Epithelial cell of esophagus (primary cell): Measurements from ENCODE around the gene KPNA6.
"Not testable (repeated sequence)": the region's sequence is repeated elsewhere in the genome, so short reads cannot be mapped to it uniquely, and the experiment has no call there.

ENCODE experiments used
- DNase-seq: peaks from one replicate; pipeline ENCODE4 v3.0.0; 2010; ENCODE audit warnings: low read depth
- H3K4me3 ChIP-seq: 2 replicates; pipeline ENCODE4 v1.5.1; 2011; ENCODE audit warnings: mild to moderate bottlenecking, low read length, control low read depth
- CTCF ChIP-seq: IDR thresholded peaks from 2 replicates; pipeline ENCODE4 v1.5.1; 2011; ENCODE audit warnings: low read depth, mild to moderate bottlenecking, low read length, control low read depth, inconsistent platforms; ENCODE audit not compliant: insufficient read depth; ENCODE audit errors: missing control alignments

The KPNA6 gene

GRCh38 chr1:32104127-32104526 lies 3.7 kb upstream of the KPNA6 start:
- no peak overlapping the region for H3K4me3 ChIP-seq
- TF ChIP-seq CTCF: no peak
- no peak for DNase-seq

GRCh38 chr1:32105338-32105737 lies 2.5 kb upstream of the KPNA6 start:
- no peak for DNase-seq
- no peak overlapping the region for H3K4me3 ChIP-seq
- TF ChIP-seq CTCF: no peak

GRCh38 chr1:32106663-32107275 lies 1.1 kb upstream of the KPNA6 start:
- no peak overlapping the region for H3K4me3 ChIP-seq
- no peak for TF ChIP-seq CTCF
- DNase-seq: no peak

- no peak for TF ChIP-seq CTCF
- H3K4me3 ChIP-seq: no peak overlapping the region
- DNase-seq: no peak
Measured at GRCh38 chr1:32111040-32111623, 3.3 kb downstream of the KPNA6 start.

GRCh38 chr1:32111789-32112188 lies 3.9 kb downstream of the KPNA6 start:
- TF ChIP-seq CTCF: no peak
- no peak overlapping the region for H3K4me3 ChIP-seq
- no peak for DNase-seq

- H3K4me3 ChIP-seq: no peak overlapping the region
- no peak for DNase-seq
- TF ChIP-seq CTCF: no peak
Measured at GRCh38 chr1:32112806-32113375, 5.0 kb downstream of the KPNA6 start.

GRCh38 chr1:32113436-32113835 lies 5.6 kb downstream of the KPNA6 start:
- DNase-seq, H3K4me3 ChIP-seq: not testable (repeated sequence)
